ENCODE measurements around the gene MATK. TPM values are rescaled to one million over a fixed set of nuclear protein-coding genes. Genes with fewer than 3 reads are reported as not detected.

Gene MATK
- total and polyA plus RNA-seq, 2 experiments from 2014 or later = not detected

DNA sequence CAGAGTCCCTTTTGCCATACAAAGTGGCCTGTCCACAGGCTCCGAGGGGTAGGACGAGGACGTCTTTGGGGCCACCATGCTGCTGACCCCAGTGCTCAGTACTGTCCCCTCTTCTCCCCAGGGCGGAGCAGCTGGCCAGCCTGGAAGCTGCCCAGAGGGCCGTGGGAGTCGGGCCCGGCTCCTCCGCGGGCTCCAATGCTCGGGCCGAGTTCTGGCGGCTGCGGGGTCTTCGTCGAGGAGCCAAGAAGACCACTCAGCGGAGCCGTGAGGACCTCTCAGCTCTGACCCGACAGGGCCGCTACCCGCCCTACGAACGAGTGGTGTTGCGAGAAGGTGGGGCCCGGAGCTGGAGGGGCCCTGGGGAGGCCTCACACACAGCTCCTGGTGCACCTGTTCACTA, 45.8 kb downstream of the MATK start:
- no peak overlapping the region for H3K9ac ChIP-seq
- H3K79me2 ChIP-seq (ENCODE audit: insufficient read depth) = no peaks in the 10 kb centered on the region
- WGBS, 2 experiments (ENCODE audit: low coverage in 1 of 2, low lambda C conversion rate in 2 of 2, missing lambda C conversion rate in 2 of 2) = 92 to 95% methylated on average over 24 of the region's 24 CpGs
- no peaks in the 10 kb centered on the region for H4K20me1 ChIP-seq (ENCODE audit: insufficient read depth)
- H3K9me2 ChIP-seq (ENCODE audit: insufficient read depth) = no peaks in the 10 kb centered on the region
- H3K27me3 ChIP-seq (replicated peaks; ENCODE audit: insufficient read depth) = no peaks in the 10 kb centered on the region
- H3K9me3 ChIP-seq (ENCODE audit: low read depth) = no peaks in the 10 kb centered on the region
- TF ChIP-seq EZH2 (IDR thresholded peaks at IDR 0.05; ENCODE audit: insufficient read depth, poor library complexity, severe bottlenecking) = no peak
- TF ChIP-seq EZH2phosphoT487 (IDR thresholded peaks at IDR 0.05; ENCODE audit: insufficient read depth, low read depth) = no peak
- DNase-seq = no peak
- in situ Hi-C loops (cut with MboI) = no loop called here
- H3F3A ChIP-seq (ENCODE audit: insufficient read depth) = no peaks in the 10 kb centered on the region
- H3K4me1 ChIP-seq (ENCODE audit: insufficient read depth) = no peaks in the 10 kb centered on the region
- no peak overlapping the region for H3K27ac ChIP-seq
- no peaks in the 10 kb centered on the region for H3K36me3 ChIP-seq (ENCODE audit: low read depth)
- no peak overlapping the region for H3K4me3 ChIP-seq
- no peak overlapping the region for H2AFZ ChIP-seq
- no peak overlapping the region for H3K4me2 ChIP-seq (ENCODE audit: unreplicated experiment)

DNA sequence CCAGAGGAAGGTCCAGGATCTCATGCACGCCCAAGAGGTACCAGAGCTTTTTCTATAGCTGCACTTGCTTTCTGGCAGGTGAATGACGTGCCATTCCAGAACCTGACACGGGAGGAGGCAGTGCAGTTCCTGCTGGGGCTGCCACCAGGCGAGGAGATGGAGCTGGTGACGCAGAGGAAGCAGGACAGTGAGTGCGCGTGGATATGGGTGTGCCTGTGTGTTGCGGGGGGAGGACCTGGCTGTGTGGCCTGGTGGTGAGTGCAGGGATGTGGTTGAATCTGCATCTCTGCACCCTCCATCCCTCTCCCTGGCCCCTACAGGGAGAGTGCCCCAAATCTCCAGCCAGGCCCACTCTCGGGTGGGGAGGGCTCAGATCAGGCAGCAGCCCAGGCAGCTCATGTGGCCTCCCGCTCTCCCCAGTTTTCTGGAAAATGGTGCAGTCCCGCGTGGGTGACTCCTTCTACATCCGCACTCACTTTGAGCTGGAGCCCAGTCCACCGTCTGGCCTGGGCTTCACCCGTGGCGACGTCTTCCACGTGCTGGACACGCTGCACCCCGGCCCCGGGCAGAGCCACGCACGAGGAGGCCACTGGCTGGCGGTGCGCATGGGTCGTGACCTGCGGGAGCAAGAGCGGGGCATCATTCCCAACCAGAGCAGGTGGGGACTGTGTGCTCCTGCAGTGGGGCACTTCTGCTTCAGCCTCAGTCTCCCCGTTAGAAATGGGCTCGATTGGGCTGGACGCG, 47.5 kb downstream of the MATK start:
- Histone ChIP-seq H3K4me3 (no peak overlapping the region), H2AFZ (no peak overlapping the region), H3K4me1 (ENCODE audit: insufficient read depth) (no peaks in the 10 kb centered on the region), H3K36me3 (ENCODE audit: low read depth) (no peaks in the 10 kb centered on the region), H3K27ac (no peak overlapping the region), H3K9me3 (ENCODE audit: low read depth) (no peaks in the 10 kb centered on the region), H3K27me3 (replicated peaks; ENCODE audit: insufficient read depth) (no peaks in the 10 kb centered on the region; the same call in 1 of the 2 replicates), H3K79me2 (ENCODE audit: insufficient read depth) (no peaks in the 10 kb centered on the region), H3K9me2 (ENCODE audit: insufficient read depth) (no peaks in the 10 kb centered on the region), H4K20me1 (ENCODE audit: insufficient read depth) (no peaks in the 10 kb centered on the region), H3K4me2 (ENCODE audit: unreplicated experiment) (no peak overlapping the region), H3K9ac (no peak overlapping the region), H3F3A (ENCODE audit: insufficient read depth) (no peaks in the 10 kb centered on the region)
- TF ChIP-seq EZH2 (IDR thresholded peaks at IDR 0.05; ENCODE audit: insufficient read depth, poor library complexity, severe bottlenecking) (no peak), EZH2phosphoT487 (IDR thresholded peaks at IDR 0.05; ENCODE audit: insufficient read depth, low read depth) (no peak)
- DNase-seq = no peak
- 80 to 82% methylated on average over 29 to 32 of the region's 32 CpGs for WGBS, 2 experiments (ENCODE audit: low coverage in 1 of 2, low lambda C conversion rate in 2 of 2, missing lambda C conversion rate in 2 of 2)
- in situ Hi-C loops (cut with MboI) = no loop called here

DNA sequence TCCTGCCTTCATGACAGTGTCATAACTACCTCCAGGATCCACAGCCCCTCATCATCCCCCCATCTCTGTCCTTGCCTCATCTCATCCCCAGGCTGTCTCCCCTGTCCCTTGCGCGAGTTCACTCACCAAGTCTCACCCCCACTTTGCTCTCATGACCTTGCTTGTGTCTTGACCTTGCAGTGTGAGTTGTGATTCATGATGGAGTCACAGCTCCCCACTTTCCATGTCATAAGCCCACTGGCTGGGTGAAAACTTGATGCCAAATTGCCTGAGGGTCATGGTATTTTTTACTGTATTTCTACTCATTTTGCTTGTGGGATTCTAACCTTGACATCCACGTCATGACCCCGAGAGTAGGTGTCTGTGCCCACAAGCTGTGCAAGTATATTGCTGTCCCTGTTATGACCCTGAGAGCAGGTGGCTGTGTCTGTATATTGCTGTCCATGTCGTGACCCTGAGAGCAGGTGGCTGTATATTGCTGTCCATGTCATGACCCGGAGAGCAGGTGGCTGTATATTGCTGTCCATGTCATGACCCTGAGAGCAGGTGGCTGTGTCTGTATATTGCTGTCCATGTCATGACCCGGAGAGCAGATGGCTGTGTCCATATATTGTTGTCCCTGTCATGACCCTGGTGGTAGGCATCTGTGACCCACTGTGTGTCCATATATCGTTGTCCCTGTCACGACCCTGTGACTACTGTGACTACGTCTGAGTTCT, 48.5 kb downstream of the MATK start:
- DNase-seq = no peak
- H3F3A ChIP-seq (ENCODE audit: insufficient read depth) = no peaks in the 10 kb centered on the region
- H3K27me3 ChIP-seq (replicated peaks; ENCODE audit: insufficient read depth) = no peaks in the 10 kb centered on the region; the same call in 1 of the 2 replicates
- no peaks in the 10 kb centered on the region for H4K20me1 ChIP-seq (ENCODE audit: insufficient read depth)
- H3K36me3 ChIP-seq (ENCODE audit: low read depth) = no peaks in the 10 kb centered on the region
- H3K9me2 ChIP-seq (ENCODE audit: insufficient read depth) = no peaks in the 10 kb centered on the region
- in situ Hi-C loops (cut with MboI) = no loop called here
- 78 to 80% methylated on average over 10 of the region's 10 CpGs for WGBS, 2 experiments (ENCODE audit: low coverage in 1 of 2, low lambda C conversion rate in 2 of 2, missing lambda C conversion rate in 2 of 2)
- no peak overlapping the region for H3K4me2 ChIP-seq (ENCODE audit: unreplicated experiment)
- TF ChIP-seq EZH2 (IDR thresholded peaks at IDR 0.05; ENCODE audit: insufficient read depth, poor library complexity, severe bottlenecking) (no peak), EZH2phosphoT487 (IDR thresholded peaks at IDR 0.05; ENCODE audit: insufficient read depth, low read depth) (no peak)
- no peak overlapping the region for H3K4me3 ChIP-seq
- no peaks in the 10 kb centered on the region for H3K9me3 ChIP-seq (ENCODE audit: low read depth)
- no peak overlapping the region for H3K27ac ChIP-seq
- no peak overlapping the region for H2AFZ ChIP-seq
- no peak overlapping the region for H3K9ac ChIP-seq
- H3K4me1 ChIP-seq (ENCODE audit: insufficient read depth) = no peaks in the 10 kb centered on the region
- H3K79me2 ChIP-seq (ENCODE audit: insufficient read depth) = no peaks in the 10 kb centered on the region

DNA sequence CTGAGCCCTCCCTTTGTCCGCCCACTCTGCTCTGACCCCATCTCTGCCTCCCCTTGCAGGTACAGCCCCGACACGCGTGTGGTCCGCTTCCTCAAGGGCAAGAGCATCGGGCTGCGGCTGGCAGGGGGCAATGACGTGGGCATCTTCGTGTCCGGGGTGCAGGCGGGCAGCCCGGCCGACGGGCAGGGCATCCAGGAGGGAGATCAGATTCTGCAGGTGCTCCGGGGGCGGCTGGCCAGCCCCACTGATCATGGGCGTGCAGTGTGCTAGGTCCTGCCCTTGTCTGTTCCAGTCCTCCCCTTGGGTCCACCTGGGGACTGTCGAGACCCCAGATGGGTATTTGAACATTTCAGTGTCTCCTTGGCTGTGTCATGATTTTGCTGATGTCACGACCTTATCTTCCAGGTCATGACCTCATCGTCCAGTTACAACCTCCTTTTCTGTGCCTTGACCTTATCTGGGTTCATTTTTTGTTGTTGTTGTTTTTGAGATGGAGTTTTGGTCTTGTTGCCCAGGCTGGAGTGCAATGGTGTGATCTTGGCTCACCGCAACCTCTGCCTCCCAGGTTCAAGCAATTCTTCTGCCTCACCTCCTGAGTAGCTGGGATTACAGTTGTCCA, 50.0 kb downstream of the MATK start:
- in situ Hi-C loops (cut with MboI) = no loop called here

More for the DNA sequence above, 50.0 kb downstream of the MATK start:
- no peaks in the 10 kb centered on the region for H3F3A ChIP-seq (ENCODE audit: insufficient read depth)
- H4K20me1 ChIP-seq (ENCODE audit: insufficient read depth) = no peaks in the 10 kb centered on the region
- no peaks in the 10 kb centered on the region for H3K4me1 ChIP-seq (ENCODE audit: insufficient read depth)
- H3K9me3 ChIP-seq (ENCODE audit: low read depth) = no peaks in the 10 kb centered on the region
- no peak overlapping the region for H3K4me2 ChIP-seq (ENCODE audit: unreplicated experiment)
- H3K4me3 ChIP-seq = no peak overlapping the region
- no peak for TF ChIP-seq EZH2phosphoT487 (IDR thresholded peaks at IDR 0.05; ENCODE audit: insufficient read depth, low read depth)
- no peak for TF ChIP-seq EZH2 (IDR thresholded peaks at IDR 0.05; ENCODE audit: insufficient read depth, poor library complexity, severe bottlenecking)
- DNase-seq = no peak
- H2AFZ ChIP-seq = no peak overlapping the region
- H3K27ac ChIP-seq = no peak overlapping the region
- no peaks in the 10 kb centered on the region; the same call in 1 of the 2 replicates for H3K27me3 ChIP-seq (replicated peaks; ENCODE audit: insufficient read depth)
- H3K79me2 ChIP-seq (ENCODE audit: insufficient read depth) = no peaks in the 10 kb centered on the region
- no peaks in the 10 kb centered on the region for H3K36me3 ChIP-seq (ENCODE audit: low read depth)
- WGBS, 2 experiments (ENCODE audit: low coverage in 1 of 2, low lambda C conversion rate in 2 of 2, missing lambda C conversion rate in 2 of 2) = 60 to 64% methylated on average over 10 to 21 of the region's 21 CpGs
- no peak overlapping the region for H3K9ac ChIP-seq
- no peaks in the 10 kb centered on the region for H3K9me2 ChIP-seq (ENCODE audit: insufficient read depth)

Measured in GM23248 (cell line).